HepG2 (cell line): ENCODE data around the gene CES3. TPM values are rescaled to one million over a fixed set of nuclear protein-coding genes. Genes with fewer than 3 reads are reported as not detected.

Source experiments
- ARNT ChIP-seq: fragments of 450-650 bp; IDR thresholded peaks from 2 replicates; pipeline ENCODE4 v1.6.1; 2017
- KLF13 ChIP-seq: sonication (generic); formaldehyde crosslinking; IDR thresholded peaks from 2 replicates; pipeline ENCODE4 v1.4.0; 2020; ENCODE audit warnings: mild to moderate bottlenecking, missing genetic modification reagents
- PAWR ChIP-seq: sonication (generic); formaldehyde crosslinking; IDR thresholded peaks from 2 replicates; pipeline ENCODE4 v1.4.0; 2020; ENCODE audit warnings: missing genetic modification reagents, mild to moderate bottlenecking, borderline replicate concordance
- PCBP1 ChIP-seq: fragments of 200-400 bp; formaldehyde crosslinking; IDR thresholded peaks from 2 replicates; pipeline ENCODE4 v1.6.1; 2017; ENCODE audit warnings: mild to moderate bottlenecking, low read depth, low read length, borderline replicate concordance
- PITX1 ChIP-seq: sonication (generic); formaldehyde crosslinking; IDR thresholded peaks from 2 replicates; pipeline ENCODE4 v1.5.1; 2020; ENCODE audit warnings: mild to moderate bottlenecking, missing genetic modification reagents
- PLRG1 ChIP-seq: fragments of 450-650 bp; conservative IDR thresholded peaks from 2 replicates; pipeline ENCODE4 v1.6.1; 2016
- PLSCR1 ChIP-seq: sonication (generic); formaldehyde crosslinking; IDR thresholded peaks from 2 replicates; pipeline ENCODE4 v1.5.0; 2020; ENCODE audit warnings: missing genetic modification reagents, mild to moderate bottlenecking, borderline replicate concordance
- RNF219 ChIP-seq: sonication (generic); formaldehyde crosslinking; IDR thresholded peaks from 2 replicates; pipeline ENCODE4 v1.5.0; 2020; ENCODE audit warnings: mild to moderate bottlenecking, missing genetic modification reagents
- SETDB1 ChIP-seq: sonication (generic); formaldehyde crosslinking; IDR thresholded peaks from 2 replicates; pipeline ENCODE4 v1.5.1; 2020; ENCODE audit warnings: missing genetic modification reagents, mild to moderate bottlenecking, borderline replicate concordance
- SIX4 ChIP-seq: sonication (generic); formaldehyde crosslinking; IDR thresholded peaks from 2 replicates; pipeline ENCODE4 v1.4.0; 2020; ENCODE audit warnings: missing genetic modification reagents
- TSC22D2 ChIP-seq: sonication (generic); formaldehyde crosslinking; IDR thresholded peaks from 2 replicates; pipeline ENCODE4 v1.5.1; 2020; ENCODE audit warnings: missing genetic modification reagents, mild to moderate bottlenecking, borderline replicate concordance
- ZBTB3 ChIP-seq: sonication (generic); formaldehyde crosslinking; IDR thresholded peaks from 2 replicates; pipeline ENCODE4 v1.4.0; 2020; ENCODE audit warnings: low read depth, mild to moderate bottlenecking, moderate library complexity, missing genetic modification reagents, borderline replicate concordance
- ZEB1 ChIP-seq: IDR thresholded peaks from 2 replicates; pipeline ENCODE4 v1.6.1; 2012; ENCODE audit warnings: mild to moderate bottlenecking, low read depth, inconsistent platforms; ENCODE audit not compliant: insufficient replicate concordance
- ZFP91 ChIP-seq: sonication (generic); formaldehyde crosslinking; IDR thresholded peaks from 2 replicates; pipeline ENCODE4 v1.9.0; 2022; ENCODE audit warnings: missing genetic modification reagents, mild to moderate bottlenecking, borderline replicate concordance
- ZNF136 ChIP-seq: sonication (generic); formaldehyde crosslinking; IDR thresholded peaks from 2 replicates; pipeline ENCODE4 v1.8.1; 2022; ENCODE audit warnings: low read depth, mild to moderate bottlenecking, moderate library complexity, missing genetic modification reagents
- ZNF264 ChIP-seq: sonication (generic); formaldehyde crosslinking; IDR thresholded peaks from 2 replicates; pipeline ENCODE4 v1.4.0; 2020; ENCODE audit warnings: missing genetic modification reagents
- ZNF350 ChIP-seq: sonication (generic); formaldehyde crosslinking; IDR thresholded peaks from 2 replicates; pipeline ENCODE4 v1.4.0; 2020; ENCODE audit warnings: mild to moderate bottlenecking, low read depth, missing genetic modification reagents, borderline replicate concordance
- ZNF567 ChIP-seq: sonication (generic); formaldehyde crosslinking; IDR thresholded peaks from 2 replicates; pipeline ENCODE4 v1.8.1; 2023; ENCODE audit warnings: mild to moderate bottlenecking, missing genetic modification reagents, borderline replicate concordance
- ZNF891 ChIP-seq: sonication (generic); formaldehyde crosslinking; IDR thresholded peaks from 2 replicates; pipeline ENCODE4 v1.5.0; 2020; ENCODE audit warnings: mild to moderate bottlenecking, missing genetic modification reagents
- polyA plus RNA-seq, 8 experiments: library from polyadenylated mRNA; depleted of rRNA in 3 of 8; stranded (reverse) in 7 of 8; unstranded in 1 of 8; fragments of >200 nt; fragmentation: Illumina TruSeq in 4 of 8; extraction: Trizol in 4 of 8; gene quantifications; 2 replicates each; pipeline versions ENCODE4 v1.2.1 to v1.2.3, GENCODE V29; 2011 to 2016; ENCODE audit warnings: low read depth in 4 of 8, missing spikeins in 1 of 8, mixed read lengths in 1 of 8; ENCODE audit not compliant: insufficient read depth in 1 of 8
- total RNA-seq, 5 experiments: library from RNA; depleted of rRNA; stranded (reverse); fragments of >200 nt; fragmentation: Illumina TruSeq; extraction: Trizol; gene quantifications; 2 replicates each; pipeline ENCODE4 v1.2.3, GENCODE V29; 2016; ENCODE audit warnings: low read depth in 1 of 5
- TF ChIP-seq, protein P1 (sequence below): sonication (generic); formaldehyde crosslinking; IDR thresholded peaks from 2 replicates; pipeline ENCODE4 v1.5.0; 2020; ENCODE audit warnings: missing genetic modification reagents, mild to moderate bottlenecking, borderline replicate concordance
- TF ChIP-seq, protein P2 (sequence below): sonication (generic); formaldehyde crosslinking; IDR thresholded peaks from 2 replicates; pipeline ENCODE4 v1.4.0; 2020; ENCODE audit warnings: mild to moderate bottlenecking, low read depth, missing genetic modification reagents
- TF ChIP-seq, protein P3 (sequence below): sonication (generic); formaldehyde crosslinking; IDR thresholded peaks from 2 replicates; pipeline ENCODE4 v1.5.0; 2020; ENCODE audit warnings: missing genetic modification reagents

CES3 gene
- total and polyA plus RNA-seq, 2 of the 13 experiments (the other 11 are each of a cell fraction or from before 2014, with no cell fraction given), result 6.6 to 17.4 TPM

GRCh38 chr16:66977341-66978113 is 16.5 kb downstream of the CES3 start (continued):
- TF ChIP-seq RNF219 (CRISPR knock-in tag) (no peak), SETDB1 (no peak), ZBTB3 (no peak), ZNF264 (CRISPR knock-in tag) (no peak), ZNF567 (CRISPR knock-in tag) (0 out of 2 replicates have a peak, but pooled peaks have one; percentile 61), TSC22D2 (CRISPR knock-in tag) (peak; percentile 77; the same call in 1 of the 2 replicates), ARNT (no peak), PITX1 (CRISPR knock-in tag) (peak; percentile 67; the same call in 1 of the 2 replicates), PCBP1 (no peak), ZEB1 (no peak), ZFP91 (CRISPR knock-in tag) (peak; percentile 82), SIX4 (CRISPR knock-in tag) (no peak), PAWR (CRISPR knock-in tag) (no peak), ZNF350 (peak; percentile 70; the same call in 1 of the 2 replicates), PLRG1 (no peak), KLF13 (no peak), ZNF136 (CRISPR knock-in tag) (0 out of 2 replicates have a peak, but pooled peaks have one; percentile 70), ZNF891 (peak; percentile 54; the same call in 1 of the 2 replicates), PLSCR1 (CRISPR knock-in tag) (peak; percentile 63; the same call in 1 of the 2 replicates)
- TF ChIP-seq, protein P1, sequence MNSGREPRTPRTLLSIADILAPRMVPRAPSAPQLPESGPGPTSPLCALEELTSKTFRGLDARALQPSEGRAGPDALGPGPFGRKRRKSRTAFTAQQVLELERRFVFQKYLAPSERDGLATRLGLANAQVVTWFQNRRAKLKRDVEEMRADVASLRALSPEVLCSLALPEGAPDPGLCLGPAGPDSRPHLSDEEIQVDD, result no peak; the same call in 1 of the 2 replicates
- TF ChIP-seq, protein P2, sequence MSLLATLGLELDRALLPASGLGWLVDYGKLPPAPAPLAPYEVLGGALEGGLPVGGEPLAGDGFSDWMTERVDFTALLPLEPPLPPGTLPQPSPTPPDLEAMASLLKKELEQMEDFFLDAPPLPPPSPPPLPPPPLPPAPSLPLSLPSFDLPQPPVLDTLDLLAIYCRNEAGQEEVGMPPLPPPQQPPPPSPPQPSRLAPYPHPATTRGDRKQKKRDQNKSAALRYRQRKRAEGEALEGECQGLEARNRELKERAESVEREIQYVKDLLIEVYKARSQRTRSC (CRISPR knock-in tag), result 0 out of 2 replicates have a peak, but pooled peaks have one; percentile 82
- TF ChIP-seq, protein P3, sequence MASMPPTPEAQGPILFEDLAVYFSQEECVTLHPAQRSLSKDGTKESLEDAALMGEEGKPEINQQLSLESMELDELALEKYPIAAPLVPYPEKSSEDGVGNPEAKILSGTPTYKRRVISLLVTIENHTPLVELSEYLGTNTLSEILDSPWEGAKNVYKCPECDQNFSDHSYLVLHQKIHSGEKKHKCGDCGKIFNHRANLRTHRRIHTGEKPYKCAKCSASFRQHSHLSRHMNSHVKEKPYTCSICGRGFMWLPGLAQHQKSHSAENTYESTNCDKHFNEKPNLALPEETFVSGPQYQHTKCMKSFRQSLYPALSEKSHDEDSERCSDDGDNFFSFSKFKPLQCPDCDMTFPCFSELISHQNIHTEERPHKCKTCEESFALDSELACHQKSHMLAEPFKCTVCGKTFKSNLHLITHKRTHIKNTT (CRISPR knock-in tag), result no peak
